Smooth muscle cell (in vitro differentiated cells): Measurements from ENCODE around the gene MISP. TPM values are rescaled to one million over a fixed set of nuclear protein-coding genes. Genes with fewer than 3 reads are reported as not detected.
"Not testable (repeated sequence)": the region's sequence is repeated elsewhere in the genome, so short reads cannot be mapped to it uniquely, and the experiment has no call there.

Experiments
- DNase-seq: peaks from one replicate; lab custom pipeline; 2025; ENCODE audit not compliant: unreplicated experiment; lab: John Stamatoyannopoulos, UW
- H2AFZ ChIP-seq: fragments of 200-600 bp; sonication (generic); 2 replicates; pipeline ENCODE4 v1.6.0; 2016; ENCODE audit warnings: antibody characterized with exemption, low read depth, mild to moderate bottlenecking
- H3F3A ChIP-seq: fragments of 200-600 bp; sonication (generic); 2 replicates; pipeline ENCODE4 v1.6.0; 2017; ENCODE audit warnings: antibody characterized with exemption, low read depth
- H3K27ac ChIP-seq: fragments of 200-600 bp; sonication (generic); 2 replicates; pipeline ENCODE4 v1.5.1; 2016; ENCODE audit warnings: low read depth, mild to moderate bottlenecking
- H3K27me3 ChIP-seq: fragments of 200-600 bp; sonication (generic); 2 replicates; pipeline ENCODE4 v1.6.1; 2016; ENCODE audit warnings: low read depth, mild to moderate bottlenecking
- H3K36me3 ChIP-seq: fragments of 200-600 bp; sonication (generic); 2 replicates; pipeline ENCODE4 v1.5.1; 2016; ENCODE audit warnings: low read depth
- H3K4me1 ChIP-seq: fragments of 200-600 bp; sonication (generic); 2 replicates; pipeline ENCODE4 v1.5.1; 2016; ENCODE audit warnings: low read depth
- H3K4me2 ChIP-seq: fragments of 200-600 bp; sonication (generic); 2 replicates; pipeline ENCODE4 v1.6.0; 2016; ENCODE audit warnings: mild to moderate bottlenecking
- H3K4me3 ChIP-seq: fragments of 200-600 bp; sonication (generic); 2 replicates; pipeline ENCODE4 v1.5.1; 2016; ENCODE audit warnings: mild to moderate bottlenecking
- H3K79me2 ChIP-seq: fragments of 200-600 bp; sonication (generic); 2 replicates; pipeline ENCODE4 v1.6.0; 2016; ENCODE audit warnings: low read depth, mild to moderate bottlenecking
- H3K9ac ChIP-seq: fragments of 200-600 bp; sonication (generic); 2 replicates; pipeline ENCODE4 v1.6.0; 2016; ENCODE audit warnings: low read depth
- H3K9me3 ChIP-seq: fragments of 200-600 bp; sonication (generic); replicated peaks from 2 replicates; pipeline ENCODE4 v1.5.1; 2016; ENCODE audit warnings: low read depth
- H4K20me1 ChIP-seq: fragments of 200-600 bp; sonication (generic); 2 replicates; pipeline ENCODE4 v1.6.0; 2016; ENCODE audit warnings: low read depth
- WGBS: methylation state at CpG from one replicate; pipeline ENCODE4 v1.1.7; 2016; ENCODE audit warnings: low lambda C conversion rate; 5-methylcytosine and 5-hydroxymethylcytosine counted together
- polyA plus RNA-seq: library from polyadenylated mRNA; unstranded; fragments of >200 nt; fragmentation: Nextera tagmentation; extraction: Ambion mirVana; gene quantifications from 2 replicates; pipeline ENCODE4 v1.2.1, GENCODE V29; 2016
- total RNA-seq: library from RNA; depleted of rRNA; stranded (reverse); fragments of >200 nt; gene quantifications from 2 replicates; pipeline ENCODE4 v1.2.3, GENCODE V29; 2014
- TF ChIP-seq, protein P1 (sequence below): fragments of 200-600 bp; sonication (generic); IDR thresholded peaks from 2 replicates; pipeline ENCODE4 v1.5.1; 2017; ENCODE audit warnings: borderline replicate concordance, mild to moderate bottlenecking, antibody characterized with exemption; ENCODE audit not compliant: insufficient read depth, poor library complexity, severe bottlenecking

Gene MISP
- total and polyA plus RNA-seq, 2 experiments from 2014 or later, result 1.2 to 1.7 TPM

DNA sequence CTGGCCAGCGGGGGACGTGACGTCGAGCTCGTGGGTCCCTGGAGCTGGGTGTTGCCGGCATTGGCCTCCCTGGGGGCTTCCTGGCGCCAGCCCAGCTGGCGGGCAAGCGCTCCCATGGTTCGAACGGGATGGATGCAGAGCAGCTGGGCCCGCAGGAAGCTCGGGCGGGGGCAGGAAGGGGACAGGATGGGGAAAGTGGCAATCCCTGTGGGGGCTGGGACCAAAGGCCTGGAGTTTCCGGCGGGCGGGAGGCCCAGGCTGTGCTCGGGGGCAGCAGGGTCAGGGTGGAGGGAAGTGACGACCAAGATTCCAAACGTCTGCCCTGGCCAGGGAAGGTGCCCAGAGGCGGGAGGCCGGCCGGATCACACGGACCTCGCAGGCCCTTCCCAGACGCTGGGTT is 22.9 kb upstream of the MISP start:
- no peak for DNase-seq
- no peaks in the 10 kb centered on the region for H3K27me3 ChIP-seq
- no peak overlapping the region for H3K4me2 ChIP-seq
- H2AFZ ChIP-seq, result no peak overlapping the region
- H3K27ac ChIP-seq, result no peak overlapping the region
- no peaks in the 10 kb centered on the region for H3K36me3 ChIP-seq
- no peaks in the 10 kb centered on the region for H3K4me1 ChIP-seq
- H3K4me3 ChIP-seq, result no peak overlapping the region
- H3K9me3 ChIP-seq, result no peaks in the 10 kb centered on the region
- 85% methylated on average over 17 of the region's 26 CpGs for WGBS
- peaks cover 7% of the 10 kb centered on the region for H4K20me1 ChIP-seq
- no peaks in the 10 kb centered on the region for H3F3A ChIP-seq
- TF ChIP-seq, protein P1, sequence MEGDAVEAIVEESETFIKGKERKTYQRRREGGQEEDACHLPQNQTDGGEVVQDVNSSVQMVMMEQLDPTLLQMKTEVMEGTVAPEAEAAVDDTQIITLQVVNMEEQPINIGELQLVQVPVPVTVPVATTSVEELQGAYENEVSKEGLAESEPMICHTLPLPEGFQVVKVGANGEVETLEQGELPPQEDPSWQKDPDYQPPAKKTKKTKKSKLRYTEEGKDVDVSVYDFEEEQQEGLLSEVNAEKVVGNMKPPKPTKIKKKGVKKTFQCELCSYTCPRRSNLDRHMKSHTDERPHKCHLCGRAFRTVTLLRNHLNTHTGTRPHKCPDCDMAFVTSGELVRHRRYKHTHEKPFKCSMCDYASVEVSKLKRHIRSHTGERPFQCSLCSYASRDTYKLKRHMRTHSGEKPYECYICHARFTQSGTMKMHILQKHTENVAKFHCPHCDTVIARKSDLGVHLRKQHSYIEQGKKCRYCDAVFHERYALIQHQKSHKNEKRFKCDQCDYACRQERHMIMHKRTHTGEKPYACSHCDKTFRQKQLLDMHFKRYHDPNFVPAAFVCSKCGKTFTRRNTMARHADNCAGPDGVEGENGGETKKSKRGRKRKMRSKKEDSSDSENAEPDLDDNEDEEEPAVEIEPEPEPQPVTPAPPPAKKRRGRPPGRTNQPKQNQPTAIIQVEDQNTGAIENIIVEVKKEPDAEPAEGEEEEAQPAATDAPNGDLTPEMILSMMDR, result no peak
- H3K79me2 ChIP-seq, result no peaks in the 10 kb centered on the region
- H3K9ac ChIP-seq, result no peak overlapping the region

DNA sequence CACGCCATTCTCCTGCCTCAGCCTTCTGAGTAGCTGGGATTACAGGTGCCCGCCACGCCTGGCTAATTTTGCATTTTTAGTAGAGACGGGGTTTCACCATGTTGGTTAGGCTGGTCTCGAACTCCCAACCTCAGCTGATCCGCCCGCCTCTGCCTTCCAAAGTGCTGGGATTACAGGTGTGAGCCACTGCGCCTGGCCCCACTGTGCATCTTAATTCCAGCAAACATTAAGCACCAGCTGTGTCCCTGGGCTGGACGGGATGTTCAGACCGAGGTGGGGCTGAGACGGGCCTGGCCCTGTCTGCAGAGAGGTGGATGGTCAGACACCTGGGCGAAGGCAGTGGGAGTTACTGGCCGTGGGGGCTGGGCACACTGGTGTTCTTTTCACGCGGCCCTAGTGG is 21.3 kb upstream of the MISP start:
- not testable (repeated sequence) for H3K4me2 ChIP-seq, H3K36me3 ChIP-seq, H3K27ac ChIP-seq, H4K20me1 ChIP-seq, H2AFZ ChIP-seq, H3K79me2 ChIP-seq, H3K4me1 ChIP-seq, H3K27me3 ChIP-seq, DNase-seq, H3K4me3 ChIP-seq, H3F3A ChIP-seq, H3K9ac ChIP-seq, H3K9me3 ChIP-seq
- 91% methylated on average over 15 of the region's 15 CpGs for WGBS

DNA sequence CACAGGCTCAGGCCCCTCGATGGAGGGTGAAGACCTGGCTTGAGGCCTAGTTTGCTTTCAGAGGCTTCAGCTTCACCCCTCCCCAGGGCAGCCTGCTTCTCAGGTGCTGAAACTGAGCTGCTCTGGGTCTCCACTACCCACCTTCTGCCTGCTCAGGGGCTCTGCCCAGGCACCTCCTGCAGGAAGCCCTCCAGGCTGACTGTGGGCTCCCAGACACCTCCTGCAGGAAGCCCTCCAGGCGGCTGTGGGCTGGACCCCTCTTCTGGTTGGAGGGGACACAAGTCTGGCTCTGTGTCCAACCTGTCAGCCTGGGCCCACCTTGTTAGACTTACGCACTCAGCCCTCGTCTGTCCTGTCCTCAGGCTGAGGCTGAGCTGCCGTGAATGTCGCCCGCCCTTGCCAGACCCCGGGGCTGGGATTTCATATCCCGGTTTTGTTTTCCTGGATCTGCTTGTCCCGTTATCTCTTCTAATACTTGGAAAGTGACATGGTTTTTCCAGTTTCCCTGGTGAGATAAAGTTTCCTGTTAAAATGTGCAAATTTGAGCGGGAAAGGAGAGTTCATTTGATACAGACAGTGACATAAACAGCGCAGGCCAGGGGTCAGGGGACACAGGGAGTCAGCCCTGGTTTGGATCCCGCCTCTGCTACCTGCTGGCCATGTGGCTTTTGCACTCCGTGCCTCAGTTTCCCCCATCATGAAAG is 20.8 kb upstream of the MISP start:
- H3K9me3 ChIP-seq, result no peaks in the 10 kb centered on the region
- no peak overlapping the region for H2AFZ ChIP-seq
- no peaks in the 10 kb centered on the region for H3K79me2 ChIP-seq
- H3K36me3 ChIP-seq, result no peaks in the 10 kb centered on the region
- H3K4me2 ChIP-seq, result no peak overlapping the region
- no peaks in the 10 kb centered on the region for H4K20me1 ChIP-seq
- TF ChIP-seq, protein P1, result no peak
- no peaks in the 10 kb centered on the region for H3K27me3 ChIP-seq
- H3K4me3 ChIP-seq, result no peak overlapping the region
- no peak overlapping the region for H3K9ac ChIP-seq
- no peaks in the 10 kb centered on the region for H3K4me1 ChIP-seq
- H3K27ac ChIP-seq, result no peak overlapping the region
- 79% methylated on average over 14 of the region's 14 CpGs for WGBS
- DNase-seq, result no peak
- H3F3A ChIP-seq, result no peaks in the 10 kb centered on the region

DNA sequence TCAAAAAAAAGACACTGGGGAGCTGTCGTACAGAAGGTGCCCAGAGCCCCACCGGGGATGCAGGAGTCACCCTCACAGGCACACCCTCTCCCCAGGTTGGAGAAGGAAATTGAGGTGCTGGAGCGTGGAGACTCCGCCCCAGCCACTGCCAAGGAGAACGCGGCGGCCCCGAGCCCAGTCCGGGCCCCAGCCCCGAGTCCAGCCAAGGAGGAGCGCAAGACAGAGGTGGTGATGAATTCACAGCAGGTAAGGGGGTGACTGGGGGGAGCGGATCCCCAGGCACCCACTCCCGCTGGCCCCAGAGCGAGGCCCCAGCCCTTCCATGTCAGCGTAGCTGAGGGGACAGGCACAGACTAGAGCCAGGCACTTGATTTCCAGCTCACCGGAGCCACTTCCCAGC is 19.9 kb upstream of the MISP start:
- Histone ChIP-seq H3K27ac (no peak overlapping the region), H3K4me2 (no peak overlapping the region), H3K27me3 (no peaks in the 10 kb centered on the region), H3K4me1 (no peaks in the 10 kb centered on the region), H2AFZ (no peak overlapping the region), H3K4me3 (no peak overlapping the region), H3K36me3 (no peaks in the 10 kb centered on the region), H3K9me3 (no peaks in the 10 kb centered on the region), H3K79me2 (no peaks in the 10 kb centered on the region), H3F3A (no peaks in the 10 kb centered on the region), H4K20me1 (no peaks in the 10 kb centered on the region), H3K9ac (no peak overlapping the region)
- 92% methylated on average over 14 of the region's 16 CpGs for WGBS
- TF ChIP-seq, protein P1, result no peak
- DNase-seq, result no peak
